ENCODE measurements around the gene STXBP1.

STXBP1 gene

GRCh38 chr9:127728808-127729207, 116.7 kb downstream of the STXBP1 start:
- no peaks in the 10 kb centered on the region for H3K9me3 ChIP-seq (ENCODE audit: insufficient read depth, low read length)
- no peaks in the 10 kb centered on the region for H3K79me2 ChIP-seq (ENCODE audit: insufficient read depth, low read length)
- TF ChIP-seq EZH2phosphoT487 (conservative IDR thresholded peaks at IDR 0.05; ENCODE audit: low read length) (no peak), CTCF (IDR thresholded peaks at IDR 0.05; ENCODE audit: insufficient read depth, low read length, poor library complexity, severe bottlenecking) (no peak)
- no peak overlapping the region for H3K9ac ChIP-seq (ENCODE audit: low read length)
- peaks cover 3% of the 10 kb centered on the region; the same call in 1 of the 2 replicates for H3F3A ChIP-seq (ENCODE audit: insufficient read depth)
- no peaks in the 10 kb centered on the region for H3K9me2 ChIP-seq (replicated peaks; ENCODE audit: insufficient read depth, low read length)
- no peak overlapping the region for H3K4me3 ChIP-seq (ENCODE audit: insufficient read depth, low read length, poor library complexity, severe bottlenecking)
- H4K20me1 ChIP-seq (ENCODE audit: low read depth, low read length) = no peaks in the 10 kb centered on the region
- H3K36me3 ChIP-seq (ENCODE audit: low read length) = no peaks in the 10 kb centered on the region
- no peaks in the 10 kb centered on the region for H3K27me3 ChIP-seq (ENCODE audit: low read length)
- no peak overlapping the region for H3K4me2 ChIP-seq (ENCODE audit: low read depth, low read length, poor library complexity, severe bottlenecking)
- H2AFZ ChIP-seq (ENCODE audit: low read depth, low read length, severe bottlenecking) = no peak overlapping the region
- H3K27ac ChIP-seq (ENCODE audit: low read depth, low read length) = no peak overlapping the region

- H3K4me2 ChIP-seq (ENCODE audit: low read depth, low read length, poor library complexity, severe bottlenecking) = no peak overlapping the region
- H2AFZ ChIP-seq (ENCODE audit: low read depth, low read length, severe bottlenecking) = no peak overlapping the region
- no peak overlapping the region for H3K4me3 ChIP-seq (ENCODE audit: insufficient read depth, low read length, poor library complexity, severe bottlenecking)
- no peaks in the 10 kb centered on the region for H3K9me3 ChIP-seq (ENCODE audit: insufficient read depth, low read length)
- H3K9ac ChIP-seq (ENCODE audit: low read length) = no peak overlapping the region
- H3K9me2 ChIP-seq (replicated peaks; ENCODE audit: insufficient read depth, low read length) = no peaks in the 10 kb centered on the region
- no peaks in the 10 kb centered on the region for H3K27me3 ChIP-seq (ENCODE audit: low read length)
- TF ChIP-seq EZH2phosphoT487 (conservative IDR thresholded peaks at IDR 0.05; ENCODE audit: low read length) (no peak), CTCF (IDR thresholded peaks at IDR 0.05; ENCODE audit: insufficient read depth, low read length, poor library complexity, severe bottlenecking) (no peak)
- H4K20me1 ChIP-seq (ENCODE audit: low read depth, low read length) = no peaks in the 10 kb centered on the region
- peaks cover 3% of the 10 kb centered on the region; the same call in 1 of the 2 replicates for H3F3A ChIP-seq (ENCODE audit: insufficient read depth)
- no peak overlapping the region for H3K27ac ChIP-seq (ENCODE audit: low read depth, low read length)
- H3K36me3 ChIP-seq (ENCODE audit: low read length) = no peaks in the 10 kb centered on the region
- H3K79me2 ChIP-seq (ENCODE audit: insufficient read depth, low read length) = no peaks in the 10 kb centered on the region
Observed at GRCh38 chr9:127729522-127730256, 117.6 kb downstream of the STXBP1 start.

- H3K27ac ChIP-seq (ENCODE audit: low read depth, low read length) = no peak overlapping the region
- no peak overlapping the region for H3K9ac ChIP-seq (ENCODE audit: low read length)
- H3K4me3 ChIP-seq (ENCODE audit: insufficient read depth, low read length, poor library complexity, severe bottlenecking) = no peak overlapping the region
- H2AFZ ChIP-seq (ENCODE audit: low read depth, low read length, severe bottlenecking) = no peak overlapping the region
- no peak overlapping the region for H3K4me2 ChIP-seq (ENCODE audit: low read depth, low read length, poor library complexity, severe bottlenecking)
- H3K9me2 ChIP-seq (replicated peaks; ENCODE audit: insufficient read depth, low read length) = no peaks in the 10 kb centered on the region
- no peaks in the 10 kb centered on the region for H3K36me3 ChIP-seq (ENCODE audit: low read length)
- peaks cover 3% of the 10 kb centered on the region; the same call in 1 of the 2 replicates for H3F3A ChIP-seq (ENCODE audit: insufficient read depth)
- TF ChIP-seq EZH2phosphoT487 (conservative IDR thresholded peaks at IDR 0.05; ENCODE audit: low read length) = no peak
- no peak for TF ChIP-seq CTCF (IDR thresholded peaks at IDR 0.05; ENCODE audit: insufficient read depth, low read length, poor library complexity, severe bottlenecking)
- H3K9me3 ChIP-seq (ENCODE audit: insufficient read depth, low read length) = no peaks in the 10 kb centered on the region
- H3K27me3 ChIP-seq (ENCODE audit: low read length) = no peaks in the 10 kb centered on the region
- H3K79me2 ChIP-seq (ENCODE audit: insufficient read depth, low read length) = no peaks in the 10 kb centered on the region
- no peaks in the 10 kb centered on the region for H4K20me1 ChIP-seq (ENCODE audit: low read depth, low read length)
Observed at GRCh38 chr9:127730262-127730661, 118.2 kb downstream of the STXBP1 start.
